BJ (cell line): ENCODE results near the gene DUOX1. TPM values are rescaled to one million over a fixed set of nuclear protein-coding genes. Genes with fewer than 3 reads are reported as not detected.
A peak's percentile ranks its signal among the peaks of the same experiment; 100 is the strongest.

Source experiments
- CTCF ChIA-PET: fragments of 350-600 bp; formaldehyde crosslinking; extraction: SDS; loops from one replicate; lab custom pipeline; 2021; ENCODE audit warnings: antibody characterized with exemption, inconsistent platforms; lab: Yijun Ruan, JAX
- POLR2A ChIA-PET: fragments of 300-600 bp; sonication (Branson Sonifier 250); formaldehyde crosslinking; extraction: SDS; loops from one replicate; lab custom pipeline; 2021; ENCODE audit warnings: antibody characterized with exemption; lab: Charles Lee
- DNase-seq: peaks from one replicate; pipeline ENCODE4 v3.0.0-alpha.2; 2011; ENCODE audit warnings: low read depth
- H3K27me3 ChIP-seq: 2 replicates; pipeline ENCODE4 v1.6.0; 2011; ENCODE audit warnings: low read length; ENCODE audit not compliant: control insufficient read depth, insufficient read depth
- H3K36me3 ChIP-seq: 2 replicates; pipeline ENCODE4 v1.5.1; 2011; ENCODE audit warnings: low read length; ENCODE audit not compliant: control insufficient read depth, insufficient read depth
- H3K4me3 ChIP-seq: 2 replicates; pipeline ENCODE4 v1.5.1; 2011; ENCODE audit warnings: low read depth, mild to moderate bottlenecking, control low read depth, low read length
- CTCF ChIP-seq: IDR thresholded peaks from 2 replicates; pipeline ENCODE4 v1.5.1; 2011; ENCODE audit warnings: low read depth, mild to moderate bottlenecking, control low read depth, inconsistent platforms, low read length, moderate library complexity; ENCODE audit not compliant: insufficient read depth
- polyA plus RNA-seq: library from polyadenylated mRNA; depleted of rRNA; stranded (reverse); fragments of >200 nt; gene quantifications from 2 replicates; pipeline ENCODE4 v1.2.3, GENCODE V29; 2011; rRNA removed

Gene DUOX1
- polyA plus RNA-seq, 1 experiment, result 0.09 TPM

GRCh38 chr15:45201557-45201859 lies 71.7 kb downstream of the DUOX1 start:
- no peak for TF ChIP-seq CTCF
- CTCF ChIA-PET, result interaction anchor here (0.9 to 3.5 kb wide), 4 partner anchors 39 to 198 kb away, joined by 3 to 18 read pairs (median 4); no protein-coding TSS in a partner anchor
- POLR2A ChIA-PET, result no interaction called here
- H3K27me3 ChIP-seq, result peaks cover 2% of the 10 kb centered on the region
- DNase-seq, result no peak
- no peaks in the 10 kb centered on the region for H3K36me3 ChIP-seq
- H3K4me3 ChIP-seq, result no peak overlapping the region

GRCh38 chr15:45201869-45202268 lies 72.1 kb downstream of the DUOX1 start:
- no peaks in the 10 kb centered on the region for H3K36me3 ChIP-seq
- POLR2A ChIA-PET, result no interaction called here
- no peak for TF ChIP-seq CTCF
- no peak for DNase-seq
- CTCF ChIA-PET, result interaction anchor here (0.9 to 3.5 kb wide), 3 partner anchors 39 to 197 kb away, joined by 3 to 18 read pairs (median 4); no protein-coding TSS in a partner anchor
- peaks cover 2% of the 10 kb centered on the region for H3K27me3 ChIP-seq
- no peak overlapping the region for H3K4me3 ChIP-seq

- DNase-seq, result no peak
- peaks cover 3% of the 10 kb centered on the region for H3K27me3 ChIP-seq
- POLR2A ChIA-PET, result no interaction called here
- H3K36me3 ChIP-seq, result no peaks in the 10 kb centered on the region
- CTCF ChIA-PET, result interaction anchor here (0.9 to 3.6 kb wide), 3 partner anchors 15 to 197 kb away, joined by 4 to 21 read pairs (median 6); no protein-coding TSS in a partner anchor
- no peak overlapping the region for H3K4me3 ChIP-seq
- no peak for TF ChIP-seq CTCF
Observed at GRCh38 chr15:45203182-45203581, 73.4 kb downstream of the DUOX1 start.

GRCh38 chr15:45205192-45205591 lies 75.4 kb downstream of the DUOX1 start:
- TF ChIP-seq CTCF, result peak; percentile 84
- POLR2A ChIA-PET, result interaction anchor here (0.6 to 0.7 kb wide), 2 partner anchors 42 to 46 kb away, joined by 3 to 6 read pairs; no protein-coding TSS in a partner anchor
- H3K36me3 ChIP-seq, result no peaks in the 10 kb centered on the region
- H3K4me3 ChIP-seq, result no peak overlapping the region
- DNase-seq, result no peak
- peaks cover 3% of the 10 kb centered on the region for H3K27me3 ChIP-seq
- CTCF ChIA-PET, result interaction anchor here (0.7 to 3.6 kb wide), 26 partner anchors 9 to 532 kb away, joined by 3 to 38 read pairs (median 4); a partner anchor contains a TSS

DNA sequence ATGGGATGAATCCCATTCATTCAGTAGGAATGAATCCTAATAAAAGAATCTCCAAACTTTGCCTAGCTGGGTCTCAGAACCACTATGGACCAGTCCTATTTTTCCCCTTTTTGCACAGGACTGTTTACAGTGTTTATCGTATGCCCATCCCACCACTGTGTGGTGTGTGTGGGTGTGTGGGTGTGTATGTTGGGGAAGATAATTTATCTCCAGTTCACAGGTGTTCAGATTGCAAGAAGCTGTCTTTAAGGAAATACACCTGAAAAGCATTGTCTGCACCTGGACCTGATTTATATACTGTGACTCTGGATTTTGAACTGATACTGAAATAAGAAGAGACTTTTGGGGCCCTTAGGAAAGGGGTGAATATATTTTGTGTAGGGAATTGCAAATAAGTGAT lies 82.7 kb downstream of the DUOX1 start:
- H3K4me3 ChIP-seq, result no peak overlapping the region
- no peaks in the 10 kb centered on the region for H3K36me3 ChIP-seq
- DNase-seq, result no peak
- POLR2A ChIA-PET, result no interaction called here
- no peak for TF ChIP-seq CTCF
- CTCF ChIA-PET, result interaction anchor here (1.5 kb wide), 1 partner anchor 50 kb away, joined by 4 read pairs; no protein-coding TSS in a partner anchor
- H3K27me3 ChIP-seq, result peaks cover 2% of the 10 kb centered on the region; the same call in 1 of the 2 replicates

Other genes with a start within 250 kb of the DUOX1 start
- gene TERB2, start 173.3 kb upstream of the DUOX1 start, polyA plus RNA-seq, result not detected in 2 replicates
- 20.7 and 30.4 TPM in 2 replicates for gene SORD, start 106.8 kb upstream of the DUOX1 start, polyA plus RNA-seq
- gene DUOX2, start 15.8 kb upstream of the DUOX1 start, polyA plus RNA-seq, result not detected in 2 replicates
- not detected in 2 replicates for gene DUOXA2, start 15.7 kb upstream of the DUOX1 start, polyA plus RNA-seq
- gene DUOXA1, start 115 bp upstream of the DUOX1 start, polyA plus RNA-seq, result not detected in 2 replicates
- 3.9 and 5.2 TPM in 2 replicates for gene SHF, start 58.0 kb downstream of the DUOX1 start, polyA plus RNA-seq
- not detected in 2 replicates for gene SLC28A2, start 122.2 kb downstream of the DUOX1 start, polyA plus RNA-seq
- gene GATM, start 248.6 kb downstream of the DUOX1 start, polyA plus RNA-seq, result 0.10 and 0.17 TPM in 2 replicates